A673 (cell line): ENCODE measurements around the gene PROSER2.

Experiments used
- EZH2 ChIP-seq: fragments of 200-600 bp; sonication (generic); IDR thresholded peaks from 2 replicates; pipeline ENCODE4 v1.6.1; 2017; ENCODE audit warnings: borderline replicate concordance, low read depth, mild to moderate bottlenecking, mixed read lengths, antibody characterized with exemption, low read length; ENCODE audit not compliant: poor library complexity, severe bottlenecking
- TF ChIP-seq, protein P1 (sequence below): fragments of 300-800, 200-600 bp; sonication (generic); conservative IDR thresholded peaks from 2 replicates; pipeline ENCODE4 v1.5.1; 2017; ENCODE audit warnings: low read depth, mild to moderate bottlenecking, antibody characterized with exemption, low read length, moderate library complexity, mixed read lengths

DNA sequence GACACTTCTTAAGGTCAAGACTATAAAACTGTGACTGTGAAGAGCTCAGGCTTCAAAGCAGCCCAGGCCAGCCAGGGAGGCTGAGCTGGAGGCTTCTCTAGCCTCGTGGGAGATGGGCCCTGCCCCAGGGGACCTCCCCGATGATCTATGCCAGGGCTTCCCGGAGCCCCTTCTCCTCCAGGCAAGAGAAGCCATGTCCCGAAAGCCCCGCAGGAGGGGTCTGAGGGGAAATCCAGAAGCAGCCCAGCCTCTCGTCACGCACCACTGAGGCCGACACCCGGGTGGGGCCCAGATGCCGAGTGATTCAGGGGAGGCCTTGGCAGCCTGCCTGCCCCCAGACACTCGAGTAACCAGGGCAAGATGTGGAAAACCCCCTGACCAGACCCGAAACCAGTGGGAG, 63.7 kb downstream of the PROSER2 start:
- TF ChIP-seq, protein P1, sequence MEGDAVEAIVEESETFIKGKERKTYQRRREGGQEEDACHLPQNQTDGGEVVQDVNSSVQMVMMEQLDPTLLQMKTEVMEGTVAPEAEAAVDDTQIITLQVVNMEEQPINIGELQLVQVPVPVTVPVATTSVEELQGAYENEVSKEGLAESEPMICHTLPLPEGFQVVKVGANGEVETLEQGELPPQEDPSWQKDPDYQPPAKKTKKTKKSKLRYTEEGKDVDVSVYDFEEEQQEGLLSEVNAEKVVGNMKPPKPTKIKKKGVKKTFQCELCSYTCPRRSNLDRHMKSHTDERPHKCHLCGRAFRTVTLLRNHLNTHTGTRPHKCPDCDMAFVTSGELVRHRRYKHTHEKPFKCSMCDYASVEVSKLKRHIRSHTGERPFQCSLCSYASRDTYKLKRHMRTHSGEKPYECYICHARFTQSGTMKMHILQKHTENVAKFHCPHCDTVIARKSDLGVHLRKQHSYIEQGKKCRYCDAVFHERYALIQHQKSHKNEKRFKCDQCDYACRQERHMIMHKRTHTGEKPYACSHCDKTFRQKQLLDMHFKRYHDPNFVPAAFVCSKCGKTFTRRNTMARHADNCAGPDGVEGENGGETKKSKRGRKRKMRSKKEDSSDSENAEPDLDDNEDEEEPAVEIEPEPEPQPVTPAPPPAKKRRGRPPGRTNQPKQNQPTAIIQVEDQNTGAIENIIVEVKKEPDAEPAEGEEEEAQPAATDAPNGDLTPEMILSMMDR: no peak
- no peak for TF ChIP-seq EZH2
